Measurements from ENCODE around the gene FAM89B. TPM values are rescaled to one million over a fixed set of nuclear protein-coding genes. Genes with fewer than 3 reads are reported as not detected.

Gene FAM89B
- total and polyA plus RNA-seq, 4 donors: 20.6 to 53.5 (median 44.4) TPM

- H3K9ac ChIP-seq (ENCODE audit: insufficient read depth in 1 of 2, low read length in 2 of 2): no peak overlapping the region
- TF ChIP-seq CTCF (IDR thresholded peaks at IDR 0.05; ENCODE audit: control extremely low read depth, extremely low read depth): no peak
- peaks cover 0 to 27% (median 16%) of the 10 kb centered on the region in 5 donors for H3K4me1 ChIP-seq (ENCODE audit: control insufficient read depth in 5 of 5, insufficient read depth in 5 of 5, low read length in 5 of 5)
- WGBS, 2 donors: 65 to 86% methylated on average over 7 of the region's 7 CpGs
- H3K27me3 ChIP-seq (ENCODE audit: control insufficient read depth in 3 of 3, insufficient read depth in 3 of 3, low read length in 2 of 3): no peaks in the 10 kb centered on the region
- no peak overlapping the region for H3K4me3 ChIP-seq
- H3K36me3 ChIP-seq (ENCODE audit: control insufficient read depth in 4 of 4, insufficient read depth in 4 of 4, low read length in 4 of 4): peaks cover 0 to 7% (median 2%) of the 10 kb centered on the region in 4 donors
- peak overlapping the region in 1 of 2 donors; percentile 69 for H3K27ac ChIP-seq (ENCODE audit: low read depth in 1 of 2, low read length in 1 of 2)
- ATAC-seq (ENCODE audit: insufficient read depth, low FRiP score) (no peak), DNase-seq (no peak)
- no peaks in the 10 kb centered on the region for H3K9me3 ChIP-seq (ENCODE audit: control insufficient read depth in 4 of 4, insufficient read depth in 3 of 4, low read length in 3 of 4)
These were observed 6.5 kb upstream of the FAM89B start for GRCh38 chr11:65565624-65566453.

- Histone ChIP-seq H3K36me3 (ENCODE audit: control insufficient read depth in 4 of 4, insufficient read depth in 4 of 4, low read length in 4 of 4) (peaks cover 0 to 7% (median 2%) of the 10 kb centered on the region in 4 donors), H3K4me3 (peak overlapping the region; percentile 70), H3K9ac (ENCODE audit: insufficient read depth in 1 of 2, low read length in 2 of 2) (peak overlapping the region; percentile 17 to 88), H3K27me3 (ENCODE audit: control insufficient read depth in 3 of 3, insufficient read depth in 3 of 3, low read length in 2 of 3) (no peaks in the 10 kb centered on the region), H3K4me1 (ENCODE audit: control insufficient read depth in 5 of 5, insufficient read depth in 5 of 5, low read length in 5 of 5) (peaks cover 5 to 39% (median 26%) of the 10 kb centered on the region in 5 donors), H3K9me3 (ENCODE audit: control insufficient read depth in 4 of 4, insufficient read depth in 3 of 4, low read length in 3 of 4) (no peaks in the 10 kb centered on the region), H3K27ac (ENCODE audit: low read depth in 1 of 2, low read length in 1 of 2) (peak overlapping the region; percentile 88 to 95)
- no peak for TF ChIP-seq CTCF (IDR thresholded peaks at IDR 0.05; ENCODE audit: control extremely low read depth, extremely low read depth)
- peak; percentile 9 for ATAC-seq (ENCODE audit: insufficient read depth, low FRiP score)
- WGBS, 2 donors: 6 to 7% methylated on average over 28 of the region's 28 CpGs
- DNase-seq: no peak
These were observed 3.0 kb upstream of the FAM89B start for GRCh38 chr11:65569164-65569972.

GRCh38 chr11:65569973-65570918 lies 2.1 kb upstream of the FAM89B start, which contains the start of gene ZNRD2:
TSS of gene ZNRD2 (plus strand) at chr11:65570477. CDS start at chr11:65570492, 15 bp downstream.
- Histone ChIP-seq H3K4me1 (ENCODE audit: control insufficient read depth in 5 of 5, insufficient read depth in 5 of 5, low read length in 5 of 5) (peaks cover 5 to 46% (median 24%) of the 10 kb centered on the region in 5 donors), H3K27ac (ENCODE audit: low read depth in 1 of 2, low read length in 1 of 2) (peak within 1 kb of the TSS; percentile 88 to 95), H3K36me3 (ENCODE audit: control insufficient read depth in 4 of 4, insufficient read depth in 4 of 4, low read length in 4 of 4) (peaks cover 0 to 9% (median 4%) of the 10 kb centered on the region in 4 donors), H3K27me3 (ENCODE audit: control insufficient read depth in 3 of 3, insufficient read depth in 3 of 3, low read length in 2 of 3) (no peaks in the 10 kb centered on the region), H3K9ac (ENCODE audit: insufficient read depth in 1 of 2, low read length in 2 of 2) (peak within 1 kb of the TSS; percentile 34 to 88), H3K4me3 (peak within 1 kb of the TSS; percentile 70), H3K9me3 (ENCODE audit: control insufficient read depth in 4 of 4, insufficient read depth in 3 of 4, low read length in 3 of 4) (no peaks in the 10 kb centered on the region)
- 0% methylated on average over 89 of the region's 89 CpGs for WGBS, 2 donors
- ATAC-seq (ENCODE audit: insufficient read depth, low FRiP score) (peak; percentile 82), DNase-seq (peak; percentile 98 to 99 (median 99))
- no peak for TF ChIP-seq CTCF (IDR thresholded peaks at IDR 0.05; ENCODE audit: control extremely low read depth, extremely low read depth)

Measured in lung (tissue), 12 donors.